ENCODE data around the gene ABI3BP.

ABI3BP gene

DNA sequence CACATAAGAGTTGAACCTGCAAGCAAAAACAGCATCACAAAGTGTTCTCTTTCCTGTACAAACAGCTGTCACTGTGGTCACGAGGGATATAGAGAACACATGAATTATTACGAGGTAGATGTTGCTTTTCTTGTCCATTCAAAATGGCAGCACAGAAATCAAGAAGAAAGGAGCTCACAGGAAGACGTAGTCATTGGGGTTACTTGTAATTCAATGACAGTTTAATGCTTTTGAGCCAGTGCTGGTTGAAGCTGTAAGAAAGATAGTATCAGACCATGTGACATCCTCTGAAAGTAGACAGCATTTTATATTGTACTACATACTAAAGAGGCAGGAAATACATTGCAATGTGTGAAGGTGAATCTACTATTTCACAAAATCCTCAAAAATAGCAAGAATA lies 140.4 kb downstream of the ABI3BP start:
- no peak overlapping the region for H3K4me3 ChIP-seq (ENCODE audit: low read depth, low read length)
- no peak for DNase-seq (ENCODE audit: low read depth)
- TF ChIP-seq, protein P1, sequence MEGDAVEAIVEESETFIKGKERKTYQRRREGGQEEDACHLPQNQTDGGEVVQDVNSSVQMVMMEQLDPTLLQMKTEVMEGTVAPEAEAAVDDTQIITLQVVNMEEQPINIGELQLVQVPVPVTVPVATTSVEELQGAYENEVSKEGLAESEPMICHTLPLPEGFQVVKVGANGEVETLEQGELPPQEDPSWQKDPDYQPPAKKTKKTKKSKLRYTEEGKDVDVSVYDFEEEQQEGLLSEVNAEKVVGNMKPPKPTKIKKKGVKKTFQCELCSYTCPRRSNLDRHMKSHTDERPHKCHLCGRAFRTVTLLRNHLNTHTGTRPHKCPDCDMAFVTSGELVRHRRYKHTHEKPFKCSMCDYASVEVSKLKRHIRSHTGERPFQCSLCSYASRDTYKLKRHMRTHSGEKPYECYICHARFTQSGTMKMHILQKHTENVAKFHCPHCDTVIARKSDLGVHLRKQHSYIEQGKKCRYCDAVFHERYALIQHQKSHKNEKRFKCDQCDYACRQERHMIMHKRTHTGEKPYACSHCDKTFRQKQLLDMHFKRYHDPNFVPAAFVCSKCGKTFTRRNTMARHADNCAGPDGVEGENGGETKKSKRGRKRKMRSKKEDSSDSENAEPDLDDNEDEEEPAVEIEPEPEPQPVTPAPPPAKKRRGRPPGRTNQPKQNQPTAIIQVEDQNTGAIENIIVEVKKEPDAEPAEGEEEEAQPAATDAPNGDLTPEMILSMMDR (IDR thresholded peaks at IDR 0.05; ENCODE audit: low read depth, low read length, missing control alignments): no peak

DNA sequence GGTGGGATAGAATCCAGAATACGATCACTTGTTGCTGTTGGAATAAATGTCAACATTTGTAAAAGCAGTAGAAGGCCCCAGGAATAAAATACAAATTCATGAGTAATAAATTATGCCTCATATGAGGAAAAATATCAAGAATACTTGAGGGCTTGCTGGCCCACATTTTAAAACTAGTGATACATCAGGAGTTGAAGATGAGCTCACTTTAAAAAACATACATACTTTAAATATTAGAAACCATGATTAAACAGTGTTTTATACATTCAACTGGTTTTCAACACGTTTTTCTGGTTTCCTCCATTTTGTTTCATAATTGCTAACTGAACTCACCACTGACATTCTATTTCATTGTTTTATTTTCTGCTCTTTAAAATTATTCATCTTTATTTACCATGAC lies 142.5 kb downstream of the ABI3BP start:
- DNase-seq (ENCODE audit: low read depth): no peak
- TF ChIP-seq, protein P1 (IDR thresholded peaks at IDR 0.05; ENCODE audit: low read depth, low read length, missing control alignments): no peak
- no peak overlapping the region for H3K4me3 ChIP-seq (ENCODE audit: low read depth, low read length)

DNA sequence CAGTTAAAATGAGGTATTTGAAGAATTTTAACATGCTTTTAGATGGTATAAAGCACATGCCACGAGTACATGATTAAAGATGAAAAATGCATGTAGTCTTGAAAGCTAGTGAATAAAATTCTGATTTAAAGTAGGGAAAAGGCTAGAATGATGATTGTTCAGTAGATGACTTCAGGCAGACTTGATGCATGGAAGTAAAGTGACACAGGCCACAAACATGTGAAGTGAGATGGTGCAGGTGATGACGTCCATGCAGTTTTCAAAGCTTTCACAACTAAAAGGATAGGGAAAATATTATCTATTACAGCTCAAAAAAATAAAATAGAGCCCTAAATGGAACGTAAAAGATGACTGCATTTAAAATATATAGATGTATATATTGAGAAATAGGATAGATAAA lies 143.1 kb downstream of the ABI3BP start:
- TF ChIP-seq, protein P1 (IDR thresholded peaks at IDR 0.05; ENCODE audit: low read depth, low read length, missing control alignments): no peak
- no peak overlapping the region for H3K4me3 ChIP-seq (ENCODE audit: low read depth, low read length)

DNA sequence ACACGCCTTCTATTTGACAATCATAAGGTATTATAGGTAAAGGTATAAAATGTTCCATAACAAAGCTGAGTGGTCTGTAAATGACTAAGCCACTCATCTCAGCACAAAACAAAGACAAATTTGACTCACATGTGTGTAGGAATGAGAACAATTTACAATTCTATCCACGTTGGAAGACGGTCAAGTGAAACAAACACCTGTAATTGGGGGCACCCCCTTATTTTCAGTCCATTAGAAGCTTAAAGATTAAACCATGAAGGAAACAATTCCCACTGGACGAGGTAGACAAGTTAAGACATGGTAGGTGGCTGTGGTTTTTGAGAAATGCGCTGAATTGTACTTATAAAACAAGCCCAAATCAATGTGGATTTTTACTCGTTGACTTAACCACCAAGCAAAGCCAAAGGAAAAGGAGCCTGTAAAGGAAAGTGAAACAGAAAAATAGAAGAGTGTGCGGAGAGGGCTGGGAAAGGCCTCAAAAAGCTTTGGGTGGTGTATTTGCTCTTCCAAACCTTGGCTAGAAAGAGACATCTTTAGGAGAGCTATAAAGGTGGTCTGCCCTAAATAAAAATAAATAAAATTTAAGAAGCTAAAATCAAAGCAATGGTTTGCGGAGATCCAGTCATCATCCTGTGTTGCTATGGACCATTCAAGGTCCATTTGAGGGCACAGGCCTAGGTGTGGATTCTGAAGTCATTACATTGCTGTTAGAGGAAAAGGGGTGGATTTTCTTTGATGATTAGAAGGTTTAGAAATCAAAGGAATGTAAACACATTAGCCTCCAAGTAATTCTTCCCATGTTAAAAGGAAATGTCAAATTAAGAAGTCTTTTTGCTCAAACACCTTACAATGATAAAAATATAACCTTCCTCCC lies 148.9 kb downstream of the ABI3BP start:
- no peak overlapping the region for H3K4me3 ChIP-seq (ENCODE audit: low read depth, low read length)
- TF ChIP-seq, protein P1 (IDR thresholded peaks at IDR 0.05; ENCODE audit: low read depth, low read length, missing control alignments): no peak
- no peak for DNase-seq (ENCODE audit: low read depth)

More for the DNA sequence above, 143.1 kb downstream of the ABI3BP start:
- DNase-seq (ENCODE audit: low read depth): no peak

DNA sequence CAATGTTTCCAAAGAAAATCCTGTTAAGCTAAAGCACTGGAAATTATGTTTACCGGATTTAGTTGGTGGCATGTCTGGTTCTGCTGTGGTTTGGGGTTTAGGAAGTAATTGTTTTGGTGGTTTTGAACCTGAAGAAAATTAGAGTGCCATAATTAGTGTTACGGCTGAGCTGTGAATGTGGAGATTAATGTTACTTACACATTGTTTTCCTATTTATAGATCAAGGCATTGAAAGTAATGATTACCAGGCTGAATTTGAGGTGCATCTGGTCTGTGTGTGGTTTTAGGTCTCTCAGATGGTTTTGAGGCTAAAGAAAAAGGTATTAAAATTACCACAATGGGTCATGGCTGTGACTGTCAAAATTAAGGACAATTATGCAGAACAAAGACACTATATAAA lies 155.1 kb downstream of the ABI3BP start:
- TF ChIP-seq, protein P1 (IDR thresholded peaks at IDR 0.05; ENCODE audit: low read depth, low read length, missing control alignments): no peak
- H3K4me3 ChIP-seq (ENCODE audit: low read depth, low read length): no peak overlapping the region
- DNase-seq (ENCODE audit: low read depth): no peak

DNA sequence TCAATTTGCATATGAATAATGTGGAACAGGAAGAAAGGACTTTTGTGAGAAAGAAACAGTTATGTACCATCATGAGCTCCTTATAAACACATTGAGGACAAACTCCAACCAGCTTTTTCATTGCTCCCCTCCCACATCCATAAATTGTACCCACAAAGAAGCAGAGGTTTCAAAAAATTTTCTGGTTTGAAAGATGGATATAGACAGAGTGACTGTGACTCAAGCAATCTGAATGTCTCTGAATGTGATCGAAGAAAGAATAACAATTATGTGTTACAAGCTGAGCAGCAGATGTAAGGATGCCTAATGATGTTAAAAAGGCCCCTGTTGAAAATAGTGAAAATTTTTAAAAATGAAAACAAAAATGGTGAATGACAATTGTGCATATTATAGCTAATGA lies 156.6 kb downstream of the ABI3BP start:
- TF ChIP-seq, protein P1 (IDR thresholded peaks at IDR 0.05; ENCODE audit: low read depth, low read length, missing control alignments): no peak
- no peak for DNase-seq (ENCODE audit: low read depth)

DNA sequence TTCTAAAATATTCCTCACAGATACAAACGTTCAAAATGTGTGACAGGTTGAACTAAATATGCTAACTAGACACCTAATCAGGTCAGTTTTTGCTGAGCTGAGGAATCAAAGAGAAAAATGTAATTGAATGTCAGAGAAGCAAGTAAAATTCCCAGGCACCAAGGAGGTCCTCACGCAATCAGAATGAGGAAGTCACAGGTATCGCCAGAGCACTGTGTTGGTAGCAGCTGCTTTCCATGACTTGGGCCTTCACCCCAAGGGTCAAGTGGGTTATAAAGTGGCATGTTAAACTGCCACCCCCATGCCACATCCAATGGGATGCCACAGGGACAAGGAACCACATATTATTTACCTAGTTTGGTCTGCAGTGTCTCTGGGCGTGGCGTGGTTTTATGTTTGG lies 158.9 kb downstream of the ABI3BP start:
- TF ChIP-seq, protein P1 (IDR thresholded peaks at IDR 0.05; ENCODE audit: low read depth, low read length, missing control alignments): no peak
- no peak for DNase-seq (ENCODE audit: low read depth)
- H3K4me3 ChIP-seq (ENCODE audit: low read depth, low read length): no peak overlapping the region

More for the DNA sequence above, 156.6 kb downstream of the ABI3BP start:
- no peak overlapping the region for H3K4me3 ChIP-seq (ENCODE audit: low read depth, low read length)

All from GM12864 (cell line).